A673 (cell line): ENCODE results near the gene RIMS3.

Experiments used
- CTCF ChIP-seq: fragments of 300-800, 200-600 bp; sonication (generic); conservative IDR thresholded peaks from 2 replicates; pipeline ENCODE4 v1.5.1; 2017; ENCODE audit warnings: low read depth, mild to moderate bottlenecking, antibody characterized with exemption, low read length, moderate library complexity, mixed read lengths
- EZH2 ChIP-seq: fragments of 200-600 bp; sonication (generic); IDR thresholded peaks from 2 replicates; pipeline ENCODE4 v1.6.1; 2017; ENCODE audit warnings: borderline replicate concordance, low read depth, mild to moderate bottlenecking, mixed read lengths, antibody characterized with exemption, low read length; ENCODE audit not compliant: poor library complexity, severe bottlenecking

- TF ChIP-seq EZH2 (no peak), CTCF (no peak)
Measured at GRCh38 chr1:40640314-40641076, 25.0 kb downstream of the RIMS3 start.
